ENCODE results near the gene ZNF217.
"Not testable (repeated sequence)": the region's sequence is repeated elsewhere in the genome, so short reads cannot be mapped to it uniquely, and the experiment has no call there.

Gene ZNF217

GRCh38 chr20:53594068-53595017 lies 704 bp upstream of the ZNF217 start:
- H3K27me3 ChIP-seq (ENCODE audit: control insufficient read depth in 1 of 2, insufficient read depth in 2 of 2, low read length in 2 of 2) = no peaks in the 10 kb centered on the region
- H3K9ac ChIP-seq (ENCODE audit: low read length) = peak overlapping the region; percentile 84
- H3K9me3 ChIP-seq (ENCODE audit: low read length) = no peaks in the 10 kb centered on the region
- H3K27ac ChIP-seq (ENCODE audit: low read depth, low read length) = peak overlapping the region; percentile 72
- H3K4me3 ChIP-seq (ENCODE audit: low read depth in 1 of 2, low read length in 2 of 2) = peak overlapping the region; percentile 59 to 80
- no peaks in the 10 kb centered on the region for H3K4me1 ChIP-seq (ENCODE audit: insufficient read depth, low read length)
- no peaks in the 10 kb centered on the region for H3K36me3 ChIP-seq (ENCODE audit: insufficient read depth, low read length)

- no peaks in the 10 kb centered on the region for H3K4me1 ChIP-seq (ENCODE audit: insufficient read depth, low read length)
- peak overlapping the region; percentile 49 to 55 for H3K4me3 ChIP-seq (ENCODE audit: low read depth in 1 of 2, low read length in 2 of 2)
- no peaks in the 10 kb centered on the region for H3K27me3 ChIP-seq (ENCODE audit: control insufficient read depth in 1 of 2, insufficient read depth in 2 of 2, low read length in 2 of 2)
- peak overlapping the region; percentile 82 for H3K27ac ChIP-seq (ENCODE audit: low read depth, low read length)
- H3K9ac ChIP-seq (ENCODE audit: low read length) = no peak overlapping the region
- no peaks in the 10 kb centered on the region for H3K36me3 ChIP-seq (ENCODE audit: insufficient read depth, low read length)
- H3K9me3 ChIP-seq (ENCODE audit: low read length) = no peaks in the 10 kb centered on the region
Measured at GRCh38 chr20:53592992-53593465, 610 bp downstream of the ZNF217 start.

GRCh38 chr20:53592454-53592991 lies 1.1 kb downstream of the ZNF217 start:
- Histone ChIP-seq H3K4me3 (ENCODE audit: low read depth in 1 of 2, low read length in 2 of 2) (peak overlapping the region; percentile 49 to 55), H3K27ac (ENCODE audit: low read depth, low read length) (peak overlapping the region; percentile 82)
- H3K9me3 ChIP-seq (ENCODE audit: low read length); H3K36me3 ChIP-seq (ENCODE audit: insufficient read depth, low read length); H3K4me1 ChIP-seq (ENCODE audit: insufficient read depth, low read length); H3K9ac ChIP-seq (ENCODE audit: low read length); H3K27me3 ChIP-seq (ENCODE audit: control insufficient read depth in 1 of 2, insufficient read depth in 2 of 2, low read length in 2 of 2): not testable (repeated sequence)

GRCh38 chr20:53591941-53592441 lies 1.6 kb downstream of the ZNF217 start:
- not testable (repeated sequence) for H3K27ac ChIP-seq (ENCODE audit: low read depth, low read length); H3K4me1 ChIP-seq (ENCODE audit: insufficient read depth, low read length); H3K4me3 ChIP-seq (ENCODE audit: low read depth in 1 of 2, low read length in 2 of 2); H3K27me3 ChIP-seq (ENCODE audit: control insufficient read depth in 1 of 2, insufficient read depth in 2 of 2, low read length in 2 of 2); H3K36me3 ChIP-seq (ENCODE audit: insufficient read depth, low read length); H3K9me3 ChIP-seq (ENCODE audit: low read length)
- peak overlapping the region; percentile 13 for H3K9ac ChIP-seq (ENCODE audit: low read length)

- H3K4me1 ChIP-seq (ENCODE audit: insufficient read depth, low read length); H3K9me3 ChIP-seq (ENCODE audit: low read length); H3K9ac ChIP-seq (ENCODE audit: low read length); H3K36me3 ChIP-seq (ENCODE audit: insufficient read depth, low read length); H3K27me3 ChIP-seq (ENCODE audit: control insufficient read depth in 1 of 2, insufficient read depth in 2 of 2, low read length in 2 of 2); H3K4me3 ChIP-seq (ENCODE audit: low read depth in 1 of 2, low read length in 2 of 2): not testable (repeated sequence)
- H3K27ac ChIP-seq (ENCODE audit: low read depth, low read length) = peak overlapping the region; percentile 34
Measured at GRCh38 chr20:53591206-53591741, 2.4 kb downstream of the ZNF217 start.

- not testable (repeated sequence) for H3K4me1 ChIP-seq (ENCODE audit: insufficient read depth, low read length); H3K27ac ChIP-seq (ENCODE audit: low read depth, low read length); H3K36me3 ChIP-seq (ENCODE audit: insufficient read depth, low read length); H3K4me3 ChIP-seq (ENCODE audit: low read depth in 1 of 2, low read length in 2 of 2); H3K27me3 ChIP-seq (ENCODE audit: control insufficient read depth in 1 of 2, insufficient read depth in 2 of 2, low read length in 2 of 2); H3K9ac ChIP-seq (ENCODE audit: low read length); H3K9me3 ChIP-seq (ENCODE audit: low read length)
Measured at GRCh38 chr20:53590608-53591007, 3.0 kb downstream of the ZNF217 start.

GRCh38 chr20:53590122-53590521 lies 3.5 kb downstream of the ZNF217 start:
- not testable (repeated sequence) for H3K36me3 ChIP-seq (ENCODE audit: insufficient read depth, low read length); H3K4me3 ChIP-seq (ENCODE audit: low read depth in 1 of 2, low read length in 2 of 2); H3K27me3 ChIP-seq (ENCODE audit: control insufficient read depth in 1 of 2, insufficient read depth in 2 of 2, low read length in 2 of 2); H3K9ac ChIP-seq (ENCODE audit: low read length); H3K4me1 ChIP-seq (ENCODE audit: insufficient read depth, low read length); H3K9me3 ChIP-seq (ENCODE audit: low read length); H3K27ac ChIP-seq (ENCODE audit: low read depth, low read length)

GRCh38 chr20:53589321-53590065 lies 4.1 kb downstream of the ZNF217 start:
- not testable (repeated sequence) for H3K9me3 ChIP-seq (ENCODE audit: low read length); H3K36me3 ChIP-seq (ENCODE audit: insufficient read depth, low read length); H3K4me1 ChIP-seq (ENCODE audit: insufficient read depth, low read length); H3K27me3 ChIP-seq (ENCODE audit: control insufficient read depth in 1 of 2, insufficient read depth in 2 of 2, low read length in 2 of 2); H3K9ac ChIP-seq (ENCODE audit: low read length); H3K4me3 ChIP-seq (ENCODE audit: low read depth in 1 of 2, low read length in 2 of 2); H3K27ac ChIP-seq (ENCODE audit: low read depth, low read length)

- not testable (repeated sequence) for H3K27ac ChIP-seq (ENCODE audit: low read depth, low read length); H3K9ac ChIP-seq (ENCODE audit: low read length); H3K27me3 ChIP-seq (ENCODE audit: control insufficient read depth in 1 of 2, insufficient read depth in 2 of 2, low read length in 2 of 2); H3K9me3 ChIP-seq (ENCODE audit: low read length); H3K4me3 ChIP-seq (ENCODE audit: low read depth in 1 of 2, low read length in 2 of 2); H3K36me3 ChIP-seq (ENCODE audit: insufficient read depth, low read length); H3K4me1 ChIP-seq (ENCODE audit: insufficient read depth, low read length)
Measured at GRCh38 chr20:53587157-53587703, 6.4 kb downstream of the ZNF217 start.

- Histone ChIP-seq H3K27ac (ENCODE audit: low read depth, low read length) (no peak overlapping the region), H3K27me3 (ENCODE audit: control insufficient read depth in 1 of 2, insufficient read depth in 2 of 2, low read length in 2 of 2) (no peaks in the 10 kb centered on the region), H3K36me3 (ENCODE audit: insufficient read depth, low read length) (peaks cover 9% of the 10 kb centered on the region), H3K4me1 (ENCODE audit: insufficient read depth, low read length) (no peaks in the 10 kb centered on the region), H3K9me3 (ENCODE audit: low read length) (no peaks in the 10 kb centered on the region), H3K9ac (ENCODE audit: low read length) (no peak overlapping the region), H3K4me3 (ENCODE audit: low read depth in 1 of 2, low read length in 2 of 2) (no peak overlapping the region)
Measured at GRCh38 chr20:53586640-53587039, 7.0 kb downstream of the ZNF217 start.

GRCh38 chr20:53585910-53586309 lies 7.7 kb downstream of the ZNF217 start:
- not testable (repeated sequence) for H3K4me1 ChIP-seq (ENCODE audit: insufficient read depth, low read length); H3K27ac ChIP-seq (ENCODE audit: low read depth, low read length); H3K4me3 ChIP-seq (ENCODE audit: low read depth in 1 of 2, low read length in 2 of 2); H3K27me3 ChIP-seq (ENCODE audit: control insufficient read depth in 1 of 2, insufficient read depth in 2 of 2, low read length in 2 of 2); H3K9ac ChIP-seq (ENCODE audit: low read length); H3K9me3 ChIP-seq (ENCODE audit: low read length)
- peaks cover 12% of the 10 kb centered on the region for H3K36me3 ChIP-seq (ENCODE audit: insufficient read depth, low read length)

Measured in muscle layer of colon (tissue), 2 donors.